OCI-LY3 (cell line): ENCODE data around the gene GTF3C4.

ENCODE experiments used
- EZH2phosphoT487 ChIP-seq: fragments of 200-600 bp; shearing (Covaris generic); IDR thresholded peaks from 2 replicates; pipeline ENCODE4 v1.6.1; 2018; ENCODE audit warnings: antibody characterized with exemption, mixed run types, low read depth
- TF ChIP-seq, protein P1 (sequence below): fragments of 200-600, 300-600 bp; sonication (generic); IDR thresholded peaks from 2 replicates; pipeline ENCODE4 v1.5.1; 2014; ENCODE audit warnings: antibody characterized with exemption, low read length, low read depth

DNA sequence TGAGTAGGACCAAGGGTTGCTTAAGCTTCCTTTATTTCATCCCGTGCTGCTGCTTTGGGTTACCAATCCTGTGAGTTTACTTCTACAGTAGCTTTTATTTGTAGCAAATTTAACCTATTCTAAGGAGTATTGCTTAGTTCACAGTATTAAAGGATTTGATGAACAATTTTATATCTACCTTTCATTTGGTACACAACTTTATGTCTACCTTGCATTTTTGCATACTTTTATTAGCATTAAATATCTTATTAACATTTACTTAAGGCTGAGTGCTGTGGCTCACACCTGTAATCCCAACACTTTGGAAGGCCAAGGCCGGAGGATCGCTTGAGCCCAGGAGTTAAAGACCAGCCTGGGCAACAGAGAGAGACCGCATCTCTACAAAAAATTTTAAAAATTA lies 4.2 kb downstream of the GTF3C4 start:
- TF ChIP-seq, protein P1, sequence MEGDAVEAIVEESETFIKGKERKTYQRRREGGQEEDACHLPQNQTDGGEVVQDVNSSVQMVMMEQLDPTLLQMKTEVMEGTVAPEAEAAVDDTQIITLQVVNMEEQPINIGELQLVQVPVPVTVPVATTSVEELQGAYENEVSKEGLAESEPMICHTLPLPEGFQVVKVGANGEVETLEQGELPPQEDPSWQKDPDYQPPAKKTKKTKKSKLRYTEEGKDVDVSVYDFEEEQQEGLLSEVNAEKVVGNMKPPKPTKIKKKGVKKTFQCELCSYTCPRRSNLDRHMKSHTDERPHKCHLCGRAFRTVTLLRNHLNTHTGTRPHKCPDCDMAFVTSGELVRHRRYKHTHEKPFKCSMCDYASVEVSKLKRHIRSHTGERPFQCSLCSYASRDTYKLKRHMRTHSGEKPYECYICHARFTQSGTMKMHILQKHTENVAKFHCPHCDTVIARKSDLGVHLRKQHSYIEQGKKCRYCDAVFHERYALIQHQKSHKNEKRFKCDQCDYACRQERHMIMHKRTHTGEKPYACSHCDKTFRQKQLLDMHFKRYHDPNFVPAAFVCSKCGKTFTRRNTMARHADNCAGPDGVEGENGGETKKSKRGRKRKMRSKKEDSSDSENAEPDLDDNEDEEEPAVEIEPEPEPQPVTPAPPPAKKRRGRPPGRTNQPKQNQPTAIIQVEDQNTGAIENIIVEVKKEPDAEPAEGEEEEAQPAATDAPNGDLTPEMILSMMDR = no peak
- no peak for TF ChIP-seq EZH2phosphoT487
